ENCODE data around the gene SPIN4. TPM values are rescaled to one million over a fixed set of nuclear protein-coding genes. Genes with fewer than 3 reads are reported as not detected.
"Not testable (repeated sequence)": the region's sequence is repeated elsewhere in the genome, so short reads cannot be mapped to it uniquely, and the experiment has no call there.

SPIN4 gene
- total RNA-seq, 1 experiment from 2014 or later: 23.3 TPM

DNA sequence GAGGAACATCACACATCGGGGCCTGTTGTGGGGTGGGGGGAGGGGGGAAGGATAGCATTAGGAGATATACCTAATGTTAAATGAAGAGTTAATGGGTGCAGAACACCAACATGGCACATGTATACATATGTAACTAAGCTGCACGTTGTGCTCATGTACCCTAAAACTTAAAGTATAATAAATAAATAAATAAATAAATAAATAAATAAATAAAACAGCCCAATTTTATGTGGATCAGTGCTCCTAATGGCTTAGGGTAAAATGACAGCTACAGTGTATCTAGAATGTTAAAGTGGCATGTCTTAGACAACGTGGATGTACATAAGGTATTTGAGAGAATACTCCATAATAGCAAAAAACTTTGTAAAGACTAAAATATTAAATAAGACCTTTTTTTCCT lies 21.9 kb upstream of the SPIN4 start:
- not testable (repeated sequence) for H3K9ac ChIP-seq (ENCODE audit: extremely low read depth, insufficient read length, low read length)
- peaks cover 12 to 13% of the 10 kb centered on the region in 2 experiments for H3K4me1 Mint-ChIP-seq

GRCh38 chrX:63367699-63368098 lies 16.6 kb upstream of the SPIN4 start:
- not testable (repeated sequence) for H3K23me2 ChIP-seq (ENCODE audit: insufficient read length, low read depth, low read length, poor library complexity, severe bottlenecking); H3K4ac ChIP-seq (ENCODE audit: low read depth, low read length); H3K4me1 ChIP-seq (ENCODE audit: insufficient read depth, low read length); H3K18ac ChIP-seq (ENCODE audit: insufficient read length, low read depth, low read length); H2BK120ac ChIP-seq (ENCODE audit: low read depth, low read length, poor library complexity, severe bottlenecking); H3K27ac ChIP-seq (ENCODE audit: insufficient read length, low read depth, low read length); H3K79me2 ChIP-seq (ENCODE audit: insufficient read depth, low read length); H4K8ac ChIP-seq (replicated peaks; ENCODE audit: insufficient read length, low read depth, low read length); H3K27me3 ChIP-seq (ENCODE audit: insufficient read depth, low read length); H4K20me1 ChIP-seq (ENCODE audit: control insufficient read depth, insufficient read depth, insufficient read length); H3K4me2 ChIP-seq (ENCODE audit: insufficient read depth, insufficient read length, low read length); DNase-seq; H2AFZ ChIP-seq (ENCODE audit: low read length); H3K79me1 ChIP-seq (ENCODE audit: insufficient read depth, low read depth, low read length, poor library complexity, severe bottlenecking); H3K56ac ChIP-seq (ENCODE audit: insufficient read length, low read depth, low read length); H3T11ph ChIP-seq (ENCODE audit: low read length); H2BK5ac ChIP-seq (ENCODE audit: insufficient read length, low read length); H2BK15ac ChIP-seq (ENCODE audit: low read depth, low read length); H3K4me3 Mint-ChIP-seq; H4K5ac ChIP-seq (ENCODE audit: insufficient read length, low read depth, low read length); H3K4me1 Mint-ChIP-seq; H3K9ac ChIP-seq (ENCODE audit: extremely low read depth, insufficient read length, low read length); H3K27me3 Mint-ChIP-seq (ENCODE audit: low read depth); H2BK20ac ChIP-seq (ENCODE audit: low read depth, low read length, poor library complexity, severe bottlenecking); H4K91ac ChIP-seq (ENCODE audit: insufficient read length, low read depth, low read length); H3K27ac Mint-ChIP-seq; H3K23ac ChIP-seq (ENCODE audit: insufficient read length, low read depth, low read length); H2AK5ac ChIP-seq (ENCODE audit: insufficient read length, low read length); H3K14ac ChIP-seq (ENCODE audit: insufficient read depth, low read length); H2BK12ac ChIP-seq (ENCODE audit: insufficient read length, low read depth, low read length)
- WGBS (ENCODE audit: extremely low coverage, insufficient read length, low lambda C conversion rate): no CpG with 5 or more reads among the region's 5 CpGs
- Mint-ChIP-seq H3K9me3 (peaks cover 92 to 95% of the 10 kb centered on the region in 2 experiments), H3K36me3 (ENCODE audit: insufficient read depth in 1 of 3, low read depth in 3 of 3) (peaks cover 39 to 62% (median 58%) of the 10 kb centered on the region in 3 experiments)
- peaks cover 25% of the 10 kb centered on the region for H3K9me3 ChIP-seq (ENCODE audit: control insufficient read depth, low read depth, low read length)

More for the DNA sequence above, 21.9 kb upstream of the SPIN4 start:
- not testable (repeated sequence) for H3K14ac ChIP-seq (ENCODE audit: insufficient read depth, low read length); H2BK120ac ChIP-seq (ENCODE audit: low read depth, low read length, poor library complexity, severe bottlenecking); H3K27me3 ChIP-seq (ENCODE audit: insufficient read depth, low read length); H2AFZ ChIP-seq (ENCODE audit: low read length); H3K79me1 ChIP-seq (ENCODE audit: insufficient read depth, low read depth, low read length, poor library complexity, severe bottlenecking); H3K27me3 Mint-ChIP-seq (ENCODE audit: low read depth); H2BK12ac ChIP-seq (ENCODE audit: insufficient read length, low read depth, low read length); H3T11ph ChIP-seq (ENCODE audit: low read length); H3K23me2 ChIP-seq (ENCODE audit: insufficient read length, low read depth, low read length, poor library complexity, severe bottlenecking); H4K5ac ChIP-seq (ENCODE audit: insufficient read length, low read depth, low read length); H3K23ac ChIP-seq (ENCODE audit: insufficient read length, low read depth, low read length); H2BK20ac ChIP-seq (ENCODE audit: low read depth, low read length, poor library complexity, severe bottlenecking); H2BK15ac ChIP-seq (ENCODE audit: low read depth, low read length); H3K27ac Mint-ChIP-seq; DNase-seq; H2BK5ac ChIP-seq (ENCODE audit: insufficient read length, low read length); H3K18ac ChIP-seq (ENCODE audit: insufficient read length, low read depth, low read length); H3K4me3 Mint-ChIP-seq; H3K79me2 ChIP-seq (ENCODE audit: insufficient read depth, low read length); H3K4ac ChIP-seq (ENCODE audit: low read depth, low read length); H2AK5ac ChIP-seq (ENCODE audit: insufficient read length, low read length); H4K8ac ChIP-seq (replicated peaks; ENCODE audit: insufficient read length, low read depth, low read length); H4K91ac ChIP-seq (ENCODE audit: insufficient read length, low read depth, low read length); H3K4me2 ChIP-seq (ENCODE audit: insufficient read depth, insufficient read length, low read length); H4K20me1 ChIP-seq (ENCODE audit: control insufficient read depth, insufficient read depth, insufficient read length); H3K4me1 ChIP-seq (ENCODE audit: insufficient read depth, low read length); H3K27ac ChIP-seq (ENCODE audit: insufficient read length, low read depth, low read length); H3K9me3 ChIP-seq (ENCODE audit: control insufficient read depth, low read depth, low read length); H3K56ac ChIP-seq (ENCODE audit: insufficient read length, low read depth, low read length)
- Mint-ChIP-seq H3K9me3 (peaks cover 61 to 69% of the 10 kb centered on the region in 2 experiments), H3K36me3 (ENCODE audit: insufficient read depth in 1 of 3, low read depth in 3 of 3) (peaks cover 15 to 23% (median 20%) of the 10 kb centered on the region in 3 experiments; a peak in 6 of 7 replicates)
- no CpG with 5 or more reads among the region's 3 CpGs for WGBS (ENCODE audit: extremely low coverage, insufficient read length, low lambda C conversion rate)

All from H9 (cell line).